Islet of Langerhans (tissue), 1 donor: ENCODE results near the gene ATG4A.

Source experiments
- FAIRE-seq: peaks from one replicate; lab custom pipeline; 2011; peaks lifted over from hg19 to GRCh38; lab: Jason Lieb, UNC

The ATG4A gene

DNA sequence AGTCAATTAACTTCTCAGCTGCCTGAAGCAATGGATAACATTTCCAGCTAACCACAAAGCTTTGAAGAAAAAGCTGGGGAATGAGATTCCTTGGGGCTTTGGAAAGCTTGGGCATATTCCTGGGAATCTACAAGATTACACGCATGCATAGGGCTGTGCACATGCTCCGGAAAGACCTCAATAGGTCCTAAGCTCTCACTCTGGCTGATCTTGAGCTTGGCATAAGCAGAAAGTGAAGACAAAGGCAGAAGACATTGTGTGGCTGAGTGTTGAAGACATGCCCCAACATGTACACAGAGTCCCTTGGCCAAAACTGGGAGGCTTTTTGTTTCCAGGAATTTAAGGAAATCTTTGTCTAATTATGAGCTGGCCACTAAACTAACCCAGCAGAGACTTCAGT is 31.2 kb downstream of the ATG4A start:
- no peak for FAIRE-seq

DNA sequence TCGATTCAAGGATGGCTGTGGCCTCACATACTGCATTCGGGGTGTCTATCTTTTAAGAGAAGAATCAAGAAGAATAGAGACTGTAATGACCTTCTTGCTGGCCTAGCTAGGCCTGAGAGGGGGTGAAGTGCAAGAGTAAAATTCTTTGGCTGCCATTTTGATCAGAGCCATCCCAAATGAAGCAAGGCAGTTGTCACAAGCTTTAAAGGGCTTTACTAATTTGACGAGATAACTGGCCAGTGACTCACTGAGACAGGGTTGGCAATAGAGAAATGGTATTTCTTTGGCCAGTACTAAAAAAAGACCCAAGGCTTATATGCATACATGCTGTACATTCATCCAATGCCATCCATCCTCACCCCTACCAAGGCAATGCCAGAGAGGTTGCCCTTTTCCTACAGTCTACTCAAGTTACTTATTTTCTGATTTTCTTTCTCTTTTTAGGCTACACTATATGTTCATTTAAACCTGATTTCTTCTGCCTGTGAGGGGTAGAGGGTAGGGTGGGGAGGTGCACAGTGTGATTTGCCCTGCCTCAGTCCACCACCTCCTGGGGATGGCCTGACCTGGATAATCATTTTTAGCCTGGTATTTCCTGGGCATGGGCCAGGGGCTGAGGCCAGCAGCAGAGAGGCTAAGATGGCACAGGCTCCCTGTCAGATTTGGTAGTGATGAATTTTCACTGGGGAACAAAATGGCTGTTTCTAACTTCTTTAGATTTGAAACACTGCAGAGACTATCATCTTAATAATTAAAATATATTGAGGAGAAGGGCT is 32.2 kb downstream of the ATG4A start:
- FAIRE-seq: no peak

DNA sequence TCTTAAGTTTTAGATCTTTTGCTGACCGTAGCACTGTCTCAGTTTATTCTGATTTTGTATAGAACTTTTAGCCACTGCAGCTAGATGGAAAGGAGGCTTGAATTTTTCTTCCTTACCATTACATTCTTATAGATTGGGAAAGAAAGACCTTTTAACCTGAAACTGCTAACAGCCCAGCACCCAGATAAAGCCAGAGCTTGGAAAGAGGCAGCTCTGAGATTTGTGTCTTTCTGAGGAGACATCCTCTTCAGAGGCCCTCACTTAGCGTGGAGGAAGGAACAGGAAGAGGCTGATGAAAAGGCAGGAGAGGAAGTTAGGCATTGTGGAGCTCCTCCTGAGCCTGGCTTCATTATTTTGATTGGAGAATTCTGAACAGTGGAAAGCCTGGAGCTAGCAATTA is 35.1 kb downstream of the ATG4A start:
- FAIRE-seq: no peak

DNA sequence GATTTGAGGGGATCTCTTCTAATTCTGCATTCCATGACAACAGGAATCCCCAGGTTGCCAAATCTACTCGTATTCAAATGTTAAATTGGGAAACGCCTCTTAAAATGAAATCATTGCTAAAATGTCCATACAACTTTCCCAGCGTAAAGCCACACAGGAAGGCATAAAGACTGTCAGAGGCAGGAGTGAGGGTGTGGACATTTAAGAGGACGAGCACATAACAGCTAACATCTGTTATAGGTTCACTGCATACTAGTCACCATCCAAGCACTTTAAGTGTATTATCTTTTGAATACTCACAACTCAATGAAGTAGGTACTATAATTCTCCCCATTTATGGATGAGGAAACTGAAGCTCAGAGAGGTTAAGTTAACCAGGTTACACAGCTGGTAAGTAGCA is 35.6 kb downstream of the ATG4A start:
- FAIRE-seq: no peak

DNA sequence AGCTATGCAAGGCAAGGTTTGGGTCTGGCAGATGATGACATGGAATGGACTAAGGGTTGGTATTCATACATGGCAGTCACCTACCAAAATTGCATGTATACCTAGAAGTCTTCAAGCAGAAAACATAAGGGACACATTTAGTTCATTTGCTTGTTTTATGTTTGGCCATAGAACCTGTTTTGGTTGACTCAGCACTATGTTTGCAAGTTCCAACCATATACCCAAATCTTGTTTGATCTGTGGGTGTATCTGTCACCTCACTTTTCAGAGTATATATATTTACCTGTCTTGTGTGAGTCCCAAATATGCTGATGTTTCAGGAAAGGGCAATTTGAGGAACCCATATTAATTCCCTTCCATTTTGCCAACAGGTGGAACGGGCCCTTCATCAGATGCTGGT is 39.3 kb downstream of the ATG4A start:
- FAIRE-seq: no peak

DNA sequence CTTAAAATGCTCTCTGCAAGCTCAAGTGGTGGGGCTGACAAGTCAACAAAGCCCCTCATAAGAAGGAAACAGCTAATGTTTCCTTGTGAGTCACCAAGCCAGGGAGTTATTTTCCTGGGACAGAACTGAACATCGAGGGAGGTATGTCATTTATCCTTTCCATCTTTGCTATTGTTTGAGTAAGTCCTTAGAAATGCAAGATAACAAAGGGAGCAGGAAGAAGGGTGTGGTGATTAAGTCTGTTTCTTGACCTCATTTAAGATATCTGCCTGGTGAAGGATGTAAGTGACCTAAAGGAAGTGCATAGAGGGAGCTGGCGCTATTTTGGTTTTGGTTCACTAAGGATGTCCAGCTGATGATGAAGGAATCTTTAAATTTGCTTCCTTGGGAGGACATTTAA is 39.9 kb downstream of the ATG4A start:
- no peak for FAIRE-seq

DNA sequence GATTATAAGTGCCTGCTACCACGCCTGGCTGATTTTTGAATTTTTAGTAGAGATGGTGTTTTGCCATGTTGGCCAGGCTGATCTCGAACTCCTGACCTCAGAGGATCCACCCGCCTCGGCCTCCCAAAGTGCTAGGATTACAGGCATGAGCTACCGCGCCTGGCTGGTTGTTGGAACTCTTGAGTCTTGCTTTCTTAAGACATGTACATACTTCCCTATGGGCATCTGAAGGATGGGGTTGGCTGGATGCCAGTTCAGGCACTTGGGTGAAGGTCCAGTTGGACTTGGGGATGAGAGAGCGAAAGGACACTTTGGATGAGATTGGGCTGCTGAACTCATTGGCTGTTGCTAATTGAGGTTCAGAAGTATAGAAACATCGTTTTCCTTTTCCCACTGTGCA is 40.5 kb downstream of the ATG4A start:
- FAIRE-seq: no peak

DNA sequence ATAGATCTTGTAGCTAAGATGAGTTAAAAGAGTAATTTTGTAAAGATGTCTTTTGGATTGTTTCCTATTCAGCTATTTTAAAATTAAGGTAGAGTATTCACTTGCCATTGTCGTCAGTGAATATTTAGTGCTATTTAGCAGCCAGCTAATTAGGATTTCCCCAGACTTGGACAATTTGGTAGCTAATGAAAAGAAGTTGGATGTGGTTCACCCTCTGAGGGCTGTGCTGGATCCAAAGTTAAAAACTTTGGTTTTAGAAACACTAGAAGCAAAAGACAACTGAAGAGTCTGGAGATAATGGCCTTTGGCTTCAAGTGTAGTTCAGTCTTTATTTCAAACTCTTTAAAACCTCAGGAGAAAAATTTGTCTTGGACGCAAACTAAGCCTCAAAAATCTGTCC is 41.3 kb downstream of the ATG4A start:
- FAIRE-seq: no peak

DNA sequence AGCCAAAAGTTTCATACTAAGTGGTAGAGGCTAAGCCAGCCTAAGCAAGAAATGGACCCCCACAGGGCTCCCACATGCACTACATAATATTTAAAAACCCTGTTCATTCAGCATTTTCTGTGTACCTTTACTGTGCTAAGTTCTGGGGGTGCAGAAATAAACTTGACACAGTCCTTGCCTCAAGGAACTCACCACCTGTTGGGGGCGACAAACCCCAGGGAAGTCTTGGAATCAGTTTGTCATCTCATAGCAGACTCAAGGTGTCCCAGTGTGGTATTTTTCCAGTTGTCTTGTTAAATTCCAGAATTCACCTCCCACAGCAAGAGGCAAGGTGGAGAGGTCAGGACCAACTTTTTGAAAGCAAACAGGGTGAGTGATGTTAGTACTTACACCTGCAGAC is 43.1 kb downstream of the ATG4A start:
- FAIRE-seq: no peak

DNA sequence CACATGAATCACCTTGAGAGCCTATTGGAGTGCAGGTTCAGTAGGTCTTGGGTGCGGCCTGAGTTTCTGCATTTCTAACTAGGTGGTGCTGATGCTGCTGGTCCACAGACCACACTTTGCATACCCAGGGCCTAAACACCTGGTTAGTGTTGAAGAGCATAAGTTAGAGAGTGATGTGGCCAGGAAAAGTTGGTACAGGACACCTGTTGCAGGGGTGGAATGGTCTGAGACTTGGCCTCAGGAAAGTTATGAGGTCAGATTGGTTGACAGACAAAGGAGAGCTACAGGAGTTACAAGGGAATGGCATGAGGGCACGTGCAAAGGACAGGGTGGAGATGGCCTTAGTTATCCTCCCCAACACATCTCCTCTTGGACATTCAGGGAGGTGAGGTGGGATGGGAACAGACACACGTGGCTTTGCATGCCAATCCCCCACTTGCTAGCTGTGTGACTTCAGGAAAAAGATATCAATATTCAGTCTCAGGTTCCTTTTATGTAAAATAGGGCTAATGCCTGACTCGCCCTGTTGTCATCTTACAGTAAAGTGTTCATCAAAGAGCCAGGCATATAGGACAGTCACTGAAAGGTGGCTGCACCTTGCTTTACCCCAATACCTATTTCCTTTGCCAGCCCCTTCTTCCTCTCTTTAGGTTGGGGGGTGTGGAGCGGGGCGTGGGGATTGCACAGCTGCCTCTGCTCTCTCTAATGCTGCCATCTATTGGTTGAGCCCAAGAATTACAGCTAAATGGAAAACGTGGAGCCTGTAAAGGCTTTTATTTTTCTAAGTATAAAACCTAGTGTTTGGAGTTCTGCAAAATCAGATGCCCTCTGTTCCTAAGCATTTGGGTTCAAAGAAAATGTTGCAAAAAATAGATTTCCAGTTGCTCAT is 47.5 kb downstream of the ATG4A start:
- no peak for FAIRE-seq

DNA sequence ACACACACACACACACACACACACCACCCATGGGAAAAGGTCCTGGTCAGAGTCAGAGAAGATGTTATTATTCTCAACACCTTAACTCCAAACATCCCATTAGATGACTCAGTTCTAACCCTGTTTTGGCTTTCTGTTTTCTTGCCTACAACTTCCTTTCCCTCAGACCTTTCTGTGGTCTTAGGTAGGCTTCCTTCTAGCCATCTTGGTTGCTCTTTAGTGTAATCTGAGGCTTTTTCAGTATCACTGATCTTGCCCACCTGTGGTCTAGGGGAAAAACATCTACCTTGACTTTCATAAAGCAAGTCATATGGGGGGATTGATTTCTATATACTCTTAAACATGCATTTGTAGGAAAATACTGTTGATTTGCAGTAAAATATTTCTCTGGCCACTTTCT is 56.9 kb downstream of the ATG4A start:
- no peak for FAIRE-seq

DNA sequence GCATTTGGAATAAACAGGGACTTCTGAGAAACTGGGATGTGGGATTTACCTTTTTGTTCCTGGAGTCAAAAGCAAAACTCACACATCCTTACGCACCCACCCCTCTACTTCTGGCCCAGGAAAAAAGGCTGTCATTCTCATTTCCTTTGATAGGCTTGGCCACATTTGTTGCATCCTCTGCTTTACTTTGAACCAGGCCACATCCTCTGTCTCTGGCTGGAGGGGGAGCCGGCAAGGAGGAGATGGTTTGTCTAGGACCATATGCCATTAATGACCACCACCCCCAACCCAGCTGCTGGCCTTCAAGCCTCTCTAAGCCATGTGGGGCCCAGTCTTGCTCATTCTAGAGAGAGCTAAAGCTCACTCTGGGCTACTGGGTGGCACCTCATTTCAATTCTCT is 64.5 kb downstream of the ATG4A start:
- no peak for FAIRE-seq

DNA sequence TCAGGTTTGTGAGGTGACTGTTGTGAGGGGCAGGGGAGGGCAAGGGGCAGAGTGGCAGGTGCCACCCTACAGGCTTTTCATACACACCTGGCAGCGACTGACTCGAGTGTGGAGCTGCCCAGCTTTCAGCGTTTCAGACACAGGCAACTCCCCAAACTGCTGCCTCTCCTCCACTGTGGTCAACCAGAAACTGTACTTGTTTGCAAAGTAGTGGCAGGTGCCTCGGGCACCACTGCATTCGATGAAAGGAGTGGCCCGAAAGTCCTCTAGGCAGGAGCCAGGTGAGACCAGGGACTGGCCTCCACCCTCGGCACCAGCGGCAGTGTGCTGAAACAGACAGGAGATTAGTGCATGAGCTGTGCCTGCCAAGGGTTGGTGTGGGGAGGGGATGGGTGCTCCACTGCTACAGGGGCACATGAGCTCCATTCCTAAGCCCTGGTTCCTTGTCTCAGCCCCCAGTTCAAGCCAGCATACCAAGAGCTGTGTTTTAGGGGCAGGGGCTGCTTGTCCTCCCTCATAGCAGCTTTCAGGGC is 65.4 kb downstream of the ATG4A start:
- FAIRE-seq: no peak

DNA sequence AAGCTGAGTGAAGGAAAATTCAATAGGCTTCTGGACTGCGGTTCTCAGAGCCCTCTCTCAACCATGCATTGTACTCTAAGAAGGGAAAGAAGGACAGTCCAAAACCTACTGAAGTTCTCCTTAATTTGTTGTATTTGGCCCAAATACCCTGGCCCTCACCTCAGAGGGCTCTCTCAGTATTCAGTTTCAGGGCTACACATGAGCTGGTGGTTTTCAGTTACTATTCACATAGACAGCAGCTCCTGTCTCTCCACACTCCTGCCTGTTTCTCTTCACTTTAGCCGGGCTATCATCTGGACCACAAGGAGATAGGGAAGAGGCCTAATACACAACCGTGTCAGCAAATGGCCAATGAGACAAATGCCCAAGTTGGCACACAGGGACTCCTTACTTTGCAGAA is 66.0 kb downstream of the ATG4A start:
- no peak for FAIRE-seq

DNA sequence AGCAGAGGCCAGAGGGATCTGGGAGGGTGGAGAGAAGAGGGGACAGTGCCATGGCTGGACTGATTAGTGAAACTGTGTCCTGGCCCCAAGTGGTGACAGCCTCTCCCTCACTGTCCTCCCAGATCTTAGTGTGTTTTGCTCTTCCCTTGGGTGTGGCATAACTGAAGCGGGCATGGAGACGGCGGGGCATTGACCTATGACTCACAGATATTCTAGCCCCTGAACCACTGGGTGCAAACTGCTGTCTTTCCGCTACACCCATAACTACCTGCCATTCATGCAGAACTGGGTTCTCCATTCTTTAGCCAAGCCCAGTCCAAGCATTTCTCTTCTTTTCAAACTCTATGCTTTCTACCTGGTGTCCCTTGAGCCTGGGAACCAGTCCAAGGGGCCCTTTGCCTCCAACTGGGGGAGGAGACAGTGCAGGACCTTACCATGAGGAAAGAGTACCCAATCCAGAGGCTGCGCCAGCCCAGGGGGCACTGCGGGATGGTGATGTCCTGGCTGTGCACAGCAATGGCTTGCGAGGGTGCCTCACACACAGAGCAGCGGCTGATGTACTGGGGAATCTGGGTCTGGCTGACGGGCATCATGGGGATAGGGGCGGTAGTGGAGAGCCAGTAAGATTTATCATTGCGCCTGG is 67.6 kb downstream of the ATG4A start:
- FAIRE-seq: no peak

DNA sequence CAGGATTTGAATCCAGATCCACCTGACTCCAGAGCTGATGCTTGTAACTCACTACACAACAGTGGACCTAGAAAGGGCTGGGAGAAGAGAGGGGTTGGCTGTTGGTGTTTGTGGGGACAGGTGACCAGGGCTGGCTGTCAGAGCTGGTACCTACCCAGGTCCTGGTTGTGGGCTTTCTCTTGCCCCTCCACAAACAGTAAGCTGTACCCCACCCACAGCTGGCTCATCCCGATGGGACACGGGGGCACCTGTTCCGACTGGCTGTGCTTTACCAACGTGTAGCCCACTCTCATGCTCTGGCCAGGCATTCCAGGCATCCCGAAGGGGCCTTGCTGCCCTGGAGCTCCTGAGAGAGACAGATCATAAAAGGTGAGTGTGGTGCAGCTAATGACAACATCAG is 68.7 kb downstream of the ATG4A start:
- FAIRE-seq: no peak

DNA sequence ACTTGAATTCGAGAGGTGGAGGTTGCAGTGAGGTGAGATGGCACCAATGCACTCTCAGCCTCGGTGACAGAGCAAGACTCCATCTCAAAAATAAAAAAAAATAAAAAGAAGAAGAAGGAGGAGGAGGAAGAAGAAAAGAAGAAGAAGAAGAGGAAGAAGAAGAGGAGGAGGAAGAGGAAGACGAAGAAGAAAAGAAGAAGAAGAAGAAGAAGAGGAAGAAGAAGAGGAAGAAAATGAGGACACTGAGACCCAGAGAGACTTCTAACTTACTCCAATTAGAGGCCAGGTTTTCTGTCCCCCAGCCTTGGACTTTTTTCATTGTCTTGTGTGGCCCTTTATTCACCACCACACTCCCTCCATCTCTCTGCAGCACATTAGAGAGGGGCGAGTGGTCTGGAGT is 70.7 kb downstream of the ATG4A start:
- FAIRE-seq: no peak

DNA sequence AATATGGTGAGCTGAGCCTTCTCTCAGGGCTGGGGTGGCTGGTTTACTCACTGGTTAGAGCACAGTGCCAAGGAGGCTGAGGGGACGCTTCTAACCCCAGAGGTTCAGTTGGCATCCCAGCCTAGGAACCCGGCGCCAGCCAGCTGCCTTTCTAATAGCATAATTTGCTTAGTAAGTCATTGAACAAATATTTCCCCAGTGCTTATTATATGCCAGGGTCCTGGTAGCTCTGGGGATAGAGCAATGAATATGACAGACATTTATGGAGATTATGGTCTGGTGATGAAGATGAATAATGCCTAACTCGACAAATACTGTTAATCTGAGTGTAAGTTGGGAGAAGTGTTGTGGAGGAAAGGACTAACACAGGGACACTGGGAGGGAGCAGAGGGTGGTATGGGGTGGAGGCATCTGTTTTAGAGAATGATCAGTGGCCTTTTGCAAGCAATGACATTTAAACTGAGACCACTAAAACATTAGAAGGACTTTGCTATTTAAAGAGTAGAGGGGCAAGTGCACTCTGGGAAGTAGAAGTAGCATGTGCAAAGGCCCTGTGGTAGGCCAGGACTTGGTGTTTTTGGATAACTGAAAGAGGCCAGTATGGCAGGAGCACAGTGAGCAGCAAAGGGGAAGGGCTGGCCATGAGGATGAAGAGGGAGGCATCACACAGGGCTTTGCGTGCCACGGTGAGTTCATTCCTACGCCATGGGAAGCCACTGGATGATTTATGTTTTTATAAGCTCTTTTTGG is 71.9 kb downstream of the ATG4A start:
- no peak for FAIRE-seq

DNA sequence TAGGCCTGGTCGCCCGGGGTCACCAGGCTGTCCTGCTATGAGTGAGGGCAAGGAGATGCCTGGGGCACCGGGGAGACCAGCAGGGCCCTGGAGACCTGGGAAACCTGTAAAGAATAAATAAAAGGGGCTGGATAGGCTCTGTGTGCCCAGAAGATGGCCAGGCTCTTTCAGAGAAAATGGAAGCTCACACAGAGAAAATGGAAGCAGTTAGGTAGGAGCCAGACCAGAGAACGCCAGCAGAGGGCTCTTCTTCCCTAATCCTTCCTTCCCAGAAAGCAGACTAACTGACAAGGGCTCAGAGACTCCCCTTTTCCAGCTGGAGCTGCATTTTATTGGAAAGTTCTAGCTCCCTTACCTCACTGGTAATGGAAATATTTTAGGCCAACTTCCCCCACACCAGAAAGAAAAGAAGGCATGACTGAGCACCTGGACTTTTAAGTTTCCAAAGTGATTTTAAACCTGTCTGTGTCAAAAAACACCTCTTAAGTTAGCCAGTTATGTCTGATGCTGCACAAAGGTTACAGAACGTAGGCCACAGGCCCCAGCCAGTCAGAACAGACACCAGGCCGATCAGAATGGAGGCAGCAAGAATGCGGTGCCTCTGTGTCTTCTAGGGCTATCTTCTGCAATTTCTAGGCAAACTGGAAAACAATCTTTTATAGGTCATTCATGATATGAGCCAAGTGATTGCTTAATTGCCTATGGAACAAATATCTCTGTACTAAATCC is 74.0 kb downstream of the ATG4A start:
- no peak for FAIRE-seq

DNA sequence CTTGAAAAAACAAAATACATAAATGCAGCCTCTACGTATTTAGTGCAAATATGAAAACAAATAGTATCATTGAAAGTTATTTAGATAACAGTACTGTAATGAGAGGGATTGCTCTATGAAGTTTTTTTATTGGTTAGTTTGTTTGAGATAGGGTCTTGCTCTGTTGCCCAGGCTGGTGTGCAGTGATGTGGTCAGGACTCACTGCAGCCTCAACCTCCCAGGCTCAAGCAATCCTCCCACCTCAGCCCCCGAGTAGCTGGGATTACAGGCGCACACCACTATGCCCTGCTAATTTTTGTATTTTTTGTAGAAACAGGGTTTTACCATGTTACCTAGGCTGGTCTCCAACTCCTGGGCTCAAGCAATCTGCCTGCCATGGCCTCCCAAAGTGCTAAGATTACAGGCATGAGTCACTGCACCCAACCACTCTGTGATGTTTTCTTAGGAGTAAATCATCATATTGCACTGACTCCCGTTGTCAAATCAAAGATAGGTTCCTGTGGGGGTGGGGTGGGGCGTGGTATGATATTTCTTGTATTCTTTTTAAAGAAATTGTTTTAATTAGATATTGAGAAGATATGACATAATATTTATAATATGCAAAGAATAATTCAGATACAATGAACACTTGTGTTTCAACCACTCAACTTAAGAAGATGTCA is 75.8 kb downstream of the ATG4A start:
- FAIRE-seq: no peak
